DMS 273 (cell line): ENCODE data around the gene LMNTD1.
"Not testable (repeated sequence)": the region's sequence is repeated elsewhere in the genome, so short reads cannot be mapped to it uniquely, and the experiment has no call there.

Experiments
- DNase-seq: peaks from one replicate; lab custom pipeline; 2025; ENCODE audit not compliant: unreplicated experiment; lab: John Stamatoyannopoulos, UW

Gene LMNTD1

GRCh38 chr12:25433581-25434325, 119.3 kb downstream of the LMNTD1 start:
- peak; percentile 22 for DNase-seq

- no peak for DNase-seq
Measured at GRCh38 chr12:25433024-25433423, 120.1 kb downstream of the LMNTD1 start.

GRCh38 chr12:25427337-25428249, 125.5 kb downstream of the LMNTD1 start:
- DNase-seq: no peak

GRCh38 chr12:25426821-25427220, 126.3 kb downstream of the LMNTD1 start:
- not testable (repeated sequence) for DNase-seq
